UCSD-AML1 (cell line): ENCODE data around the gene CYTL1.
"Not testable (repeated sequence)": the region's sequence is repeated elsewhere in the genome, so short reads cannot be mapped to it uniquely, and the experiment has no call there.

ENCODE experiments used
- DNase-seq: peaks from one replicate; lab custom pipeline; 2025; ENCODE audit not compliant: unreplicated experiment; lab: John Stamatoyannopoulos, UW

The CYTL1 gene

DNA sequence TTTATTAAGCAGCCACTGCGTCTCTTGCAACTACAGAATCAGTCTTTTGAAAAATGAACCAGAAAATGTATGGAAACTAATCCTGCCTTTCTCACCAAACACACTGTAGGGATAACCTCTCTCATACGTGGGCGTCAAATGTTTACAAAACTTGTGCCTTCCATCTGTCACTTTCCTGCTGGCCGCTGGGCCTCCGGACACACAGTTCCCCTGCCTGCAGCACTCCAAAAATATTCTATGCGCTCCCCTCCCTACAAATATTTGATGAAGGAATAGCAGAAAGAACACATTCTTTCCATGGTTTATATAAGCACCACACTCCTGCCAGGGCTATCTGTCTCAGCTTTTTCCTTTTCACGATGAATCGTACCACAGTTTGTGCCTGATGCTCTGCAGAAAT is 14.9 kb upstream of the CYTL1 start:
- no peak for DNase-seq

DNA sequence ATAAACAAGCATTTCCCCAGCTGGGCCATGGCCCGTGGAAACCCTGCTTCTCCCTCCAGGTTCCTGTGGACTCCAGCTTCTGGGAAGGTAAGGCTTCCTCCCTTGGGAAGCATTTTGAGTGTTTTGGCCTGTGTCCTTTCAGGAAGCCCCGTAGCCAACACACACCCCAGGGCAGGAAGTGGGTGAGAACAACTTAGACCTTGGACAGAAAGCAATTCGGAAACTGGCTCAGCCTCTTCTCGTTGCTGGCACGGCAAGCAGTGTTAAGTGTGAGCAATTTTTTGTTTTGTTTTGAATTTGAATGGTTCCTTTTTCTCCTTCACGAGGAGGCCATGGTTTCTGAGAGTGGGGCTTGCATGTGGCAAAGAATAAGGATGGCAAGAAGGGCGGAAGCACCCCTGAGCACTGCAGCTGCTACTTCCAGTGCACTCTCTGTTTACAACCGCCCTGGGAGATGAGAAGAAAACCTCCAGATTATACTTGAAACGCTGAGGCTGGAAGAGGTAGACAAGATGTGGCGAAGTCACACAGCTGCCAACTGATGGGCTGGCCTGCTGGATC is 14.1 kb upstream of the CYTL1 start:
- peak; percentile 68 for DNase-seq

DNA sequence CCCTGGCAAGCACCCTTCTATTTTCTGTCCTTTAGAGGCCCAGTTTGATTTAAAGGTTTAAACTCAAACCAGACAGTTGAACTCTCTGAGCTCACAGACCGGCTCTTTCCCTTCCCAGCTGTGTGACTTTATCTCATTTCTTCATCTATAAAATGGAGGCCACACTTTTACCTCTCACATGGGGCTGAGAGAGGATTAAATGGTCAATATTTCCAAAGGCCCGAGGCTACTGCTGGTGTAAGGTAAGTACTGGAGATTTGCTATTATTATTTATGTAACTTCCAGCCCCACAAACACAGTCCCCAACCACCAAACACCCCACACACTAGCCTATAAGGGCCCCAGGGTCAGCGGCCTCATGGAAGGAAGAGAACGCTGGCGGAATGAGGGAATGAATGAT is 13.6 kb upstream of the CYTL1 start:
- DNase-seq = no peak

DNA sequence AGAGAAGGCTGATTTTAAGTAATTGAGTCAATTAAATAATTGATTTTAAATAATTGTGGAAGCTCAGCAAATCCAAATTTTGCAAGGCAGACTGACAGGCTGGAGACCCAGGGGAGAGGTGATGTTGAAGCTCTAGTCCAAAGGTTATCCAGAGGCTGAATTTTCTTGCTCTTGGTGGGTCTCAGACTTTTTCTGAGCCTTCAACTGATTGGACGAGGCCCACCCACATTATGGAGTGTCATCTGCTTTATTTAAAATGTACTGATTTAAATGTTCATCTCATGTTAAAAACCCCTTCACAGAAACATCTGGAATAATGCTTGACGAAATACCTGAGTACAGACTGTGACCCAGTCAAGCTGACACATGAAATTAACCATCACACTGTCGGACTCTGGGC is 11.7 kb upstream of the CYTL1 start:
- DNase-seq = no peak

DNA sequence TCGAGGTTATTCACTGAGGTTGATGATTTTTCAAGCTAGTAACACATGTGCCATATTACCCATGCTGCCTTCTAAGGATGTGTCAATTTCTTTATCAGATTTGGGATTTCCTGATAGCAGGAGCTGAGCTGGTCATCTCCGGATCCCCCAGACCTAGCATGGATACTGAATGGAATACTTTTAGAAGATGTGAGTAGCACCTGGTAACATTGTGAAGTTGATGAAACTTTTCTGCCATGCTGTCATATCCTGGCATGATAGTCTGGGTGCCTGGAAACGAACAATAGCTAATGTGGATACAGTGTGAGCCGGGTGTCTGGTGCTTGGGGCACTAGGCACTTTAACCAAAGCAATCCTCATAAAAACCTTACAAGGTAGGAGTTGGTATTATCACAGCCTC is 11.0 kb upstream of the CYTL1 start:
- no peak for DNase-seq

DNA sequence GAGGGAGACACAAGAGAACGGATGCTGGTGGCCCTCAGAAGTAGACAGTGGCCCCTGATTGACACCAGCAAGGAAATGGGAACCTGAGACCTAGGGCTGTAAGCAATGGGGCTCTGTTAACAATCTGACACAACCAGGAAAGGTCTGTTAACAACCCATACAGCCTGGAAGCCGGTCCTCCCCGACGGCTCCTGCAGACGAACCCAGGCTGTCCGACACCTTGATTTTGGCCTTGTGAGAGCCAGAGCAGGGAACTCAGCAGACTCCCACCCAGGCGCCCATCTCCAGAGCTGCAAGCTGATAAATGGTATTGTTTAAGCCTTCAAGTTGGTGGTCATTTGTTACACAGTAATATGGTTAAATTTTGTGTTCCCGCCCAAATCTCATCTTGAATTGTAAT is 10.2 kb upstream of the CYTL1 start:
- DNase-seq = no peak

DNA sequence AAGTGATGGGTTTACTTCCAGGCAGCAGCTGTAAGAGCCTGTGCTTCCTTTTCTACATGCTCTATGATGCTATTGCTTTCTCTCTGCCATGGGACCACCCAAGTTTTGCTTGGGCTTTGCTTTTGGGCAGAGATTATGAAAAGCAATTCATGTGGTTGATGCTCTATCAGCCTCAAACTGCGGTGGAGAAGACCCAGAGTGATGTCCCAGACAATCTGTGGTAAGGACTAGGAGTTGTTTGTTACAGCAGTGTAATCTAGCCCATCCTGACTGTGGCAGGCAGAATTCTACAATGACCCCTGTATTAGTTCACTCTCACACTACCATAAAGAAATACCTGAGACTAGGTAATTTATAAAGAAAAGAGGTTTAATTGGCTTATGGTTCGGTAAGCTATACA is 9.2 kb upstream of the CYTL1 start:
- no peak for DNase-seq

DNA sequence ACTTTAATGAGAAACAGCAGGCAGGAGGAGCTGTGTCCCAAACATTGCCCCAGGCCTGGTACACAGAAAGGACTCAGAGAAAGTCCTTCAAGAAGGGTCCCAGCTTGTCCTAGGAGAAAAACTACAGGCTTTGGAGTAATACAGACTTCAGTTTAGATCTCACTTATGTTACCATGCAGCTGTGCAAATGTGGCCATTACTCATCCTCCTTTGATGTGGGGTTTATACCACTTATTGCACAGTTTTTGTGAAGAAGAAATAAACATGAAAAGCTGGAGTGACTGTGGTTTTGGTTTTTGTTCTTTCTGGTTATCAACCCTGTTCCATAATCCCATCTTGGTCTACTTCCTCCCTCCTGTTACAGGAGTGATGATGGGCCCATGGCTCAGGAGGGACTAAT is 8.1 kb upstream of the CYTL1 start:
- DNase-seq = no peak

DNA sequence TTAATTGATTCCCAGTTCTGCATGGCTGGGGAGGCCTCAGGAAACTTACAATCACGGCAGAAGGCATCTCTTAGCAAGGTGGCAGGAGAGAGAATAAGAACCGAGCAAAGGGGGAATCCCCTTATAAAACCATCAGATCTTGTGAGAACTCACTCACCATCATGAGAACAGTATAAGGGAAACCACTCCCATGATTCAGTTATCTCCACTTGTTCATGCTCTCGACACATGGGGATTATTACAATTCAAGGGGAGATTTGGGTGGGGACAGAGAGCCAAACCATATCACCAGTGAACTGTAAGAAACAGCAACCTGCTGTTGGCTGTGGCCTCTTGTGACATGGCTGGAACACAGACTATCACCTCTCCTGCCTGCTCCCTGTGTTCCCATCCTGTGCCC is 7.1 kb upstream of the CYTL1 start:
- no peak for DNase-seq

DNA sequence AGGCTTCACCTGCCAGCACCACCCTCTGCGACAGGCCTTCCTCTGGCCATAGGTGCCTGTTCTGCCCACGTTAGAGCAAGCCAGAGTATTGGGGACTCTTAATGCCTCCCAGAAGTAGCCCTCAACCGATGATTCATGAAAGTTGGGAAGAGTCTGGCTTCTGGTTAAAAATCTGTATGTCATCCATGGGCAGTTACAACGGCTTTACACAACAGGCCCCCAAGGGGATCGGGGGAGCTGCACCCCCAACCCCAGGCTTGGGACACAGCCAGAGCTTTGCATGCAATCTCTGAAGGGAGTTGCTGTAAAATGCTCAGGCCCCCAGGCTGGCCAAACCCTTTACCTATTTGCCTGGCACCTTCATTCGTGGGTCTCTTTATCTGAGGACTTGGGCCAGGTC is 5.4 kb upstream of the CYTL1 start:
- no peak for DNase-seq

DNA sequence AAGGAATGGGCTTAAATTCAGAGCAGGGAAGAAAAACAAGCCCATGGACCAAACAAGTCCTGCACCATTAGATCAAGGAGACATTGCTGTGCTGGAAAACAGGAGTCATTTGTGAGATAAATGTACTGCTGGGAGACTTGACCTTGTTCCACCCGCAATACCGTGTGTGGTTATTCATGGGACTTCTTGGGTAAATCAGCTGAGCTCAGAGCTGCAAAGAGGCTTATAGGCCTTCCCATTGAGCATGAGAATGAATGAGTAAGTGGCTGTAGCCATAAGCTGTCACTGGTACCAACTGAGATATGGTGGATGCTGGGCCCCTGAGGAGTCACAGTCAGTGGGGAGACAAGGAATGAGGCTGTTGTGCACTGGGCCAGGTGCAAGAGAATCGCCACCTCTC is 2.3 kb upstream of the CYTL1 start:
- DNase-seq = no peak

DNA sequence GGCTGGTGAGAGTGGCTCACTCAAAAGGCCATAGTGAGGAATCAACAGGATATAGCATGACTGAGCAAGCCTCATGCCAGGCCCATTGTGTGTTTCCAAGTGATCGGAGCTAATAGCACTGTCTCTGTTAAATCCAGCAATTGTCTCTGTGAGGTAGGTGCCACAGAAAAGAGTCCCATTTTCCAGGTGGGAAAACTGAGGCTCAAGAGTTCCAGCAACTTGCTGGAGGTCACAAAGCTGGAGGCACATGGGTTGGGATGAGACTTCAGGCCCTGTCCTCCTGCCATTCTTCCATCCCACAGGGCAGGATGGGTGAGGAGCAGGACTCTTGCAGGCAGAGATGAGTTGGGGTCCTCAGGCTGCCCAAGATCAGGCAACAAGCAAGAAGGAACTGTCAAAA is 1.1 kb upstream of the CYTL1 start:
- DNase-seq = no peak

DNA sequence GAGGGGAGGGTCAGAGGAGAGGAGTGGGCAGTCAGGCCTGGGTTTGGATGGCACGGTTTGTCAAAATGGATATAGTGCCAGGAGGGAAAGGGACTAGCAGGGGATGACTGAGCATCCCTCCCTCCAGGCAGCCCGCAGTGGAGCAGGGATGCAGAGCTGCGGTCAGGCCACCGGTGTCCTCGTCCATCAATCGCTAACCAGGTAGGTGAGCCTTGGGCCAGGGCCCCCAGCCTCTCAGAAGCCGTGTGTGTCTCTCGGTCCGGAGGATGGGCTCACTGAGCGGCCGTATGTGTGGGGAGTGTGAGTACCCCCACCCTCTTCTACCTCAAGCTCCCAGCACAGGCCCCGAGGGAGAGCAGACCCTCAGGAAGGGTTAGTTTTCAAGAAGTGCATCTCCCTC is 538 bp upstream of the CYTL1 start:
- no peak for DNase-seq

DNA sequence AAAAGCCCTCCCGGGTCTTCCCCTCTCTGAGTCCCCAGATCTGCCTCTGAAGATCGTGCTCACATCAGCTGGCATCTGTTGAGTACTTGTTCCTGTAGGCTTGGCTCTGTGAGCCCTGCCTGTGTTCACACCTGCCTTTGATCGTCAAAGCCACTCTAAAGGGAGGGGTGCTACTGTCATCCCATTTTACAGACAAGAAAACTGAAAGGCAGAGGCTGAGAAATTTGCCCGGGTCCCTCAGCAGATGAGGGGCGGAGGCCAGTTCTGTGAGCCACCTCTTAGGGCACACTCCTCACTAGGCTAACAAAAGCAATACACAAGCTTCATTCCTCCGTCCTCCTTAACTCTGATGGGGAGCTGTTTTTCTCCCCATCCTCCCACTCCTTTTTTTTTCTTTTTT is 655 bp downstream of the CYTL1 start:
- DNase-seq = no peak

DNA sequence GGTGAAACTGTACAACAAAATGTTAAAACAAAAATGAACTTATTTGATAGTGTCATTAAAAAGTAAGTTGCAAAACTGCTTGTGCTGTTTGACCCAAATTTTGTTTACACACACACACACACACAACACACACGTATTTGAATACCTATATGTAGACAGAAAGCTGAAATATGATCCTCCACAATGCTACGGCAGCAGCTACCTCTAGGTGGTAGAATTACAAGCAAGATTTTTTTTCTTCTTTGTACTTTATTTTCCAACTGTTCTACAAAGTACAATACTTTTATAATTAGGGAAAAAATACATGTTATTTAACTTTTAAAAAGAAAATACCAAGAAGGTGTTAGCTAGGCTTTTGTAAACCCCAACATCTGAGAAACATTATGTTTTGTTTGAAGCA is 1.2 kb downstream of the CYTL1 start:
- DNase-seq = no peak

DNA sequence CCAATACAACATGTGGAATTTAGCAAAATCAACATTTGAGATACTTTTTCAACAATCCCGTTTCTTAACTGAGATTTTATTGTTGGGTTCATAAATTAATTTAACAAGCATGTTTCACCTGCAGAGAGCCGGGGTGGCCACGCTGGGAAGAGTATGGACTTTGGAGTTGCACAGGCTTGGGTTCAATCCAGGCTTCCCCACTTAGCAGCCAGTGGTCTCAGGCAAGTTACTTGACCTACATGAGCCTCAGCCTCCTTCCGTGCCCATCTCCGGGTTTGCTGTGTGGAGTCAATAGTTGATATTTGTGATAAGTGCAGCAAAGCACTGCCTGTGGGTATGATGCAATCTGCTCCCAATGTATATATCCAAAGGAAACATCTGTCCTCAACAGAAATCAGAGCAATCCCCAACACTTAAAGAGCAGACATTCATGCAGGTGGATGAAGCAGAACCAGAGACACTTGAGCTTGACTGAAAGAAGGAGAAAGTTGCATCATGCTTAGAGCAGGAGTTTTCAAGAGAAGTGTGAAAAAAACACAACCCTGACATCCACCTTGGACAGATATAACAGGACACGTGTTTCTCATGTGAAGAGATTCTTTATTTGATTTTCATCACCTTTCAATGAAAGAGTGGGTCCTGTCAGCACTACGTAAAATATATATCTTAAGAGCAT is 5.1 kb downstream of the CYTL1 start:
- DNase-seq = no peak

DNA sequence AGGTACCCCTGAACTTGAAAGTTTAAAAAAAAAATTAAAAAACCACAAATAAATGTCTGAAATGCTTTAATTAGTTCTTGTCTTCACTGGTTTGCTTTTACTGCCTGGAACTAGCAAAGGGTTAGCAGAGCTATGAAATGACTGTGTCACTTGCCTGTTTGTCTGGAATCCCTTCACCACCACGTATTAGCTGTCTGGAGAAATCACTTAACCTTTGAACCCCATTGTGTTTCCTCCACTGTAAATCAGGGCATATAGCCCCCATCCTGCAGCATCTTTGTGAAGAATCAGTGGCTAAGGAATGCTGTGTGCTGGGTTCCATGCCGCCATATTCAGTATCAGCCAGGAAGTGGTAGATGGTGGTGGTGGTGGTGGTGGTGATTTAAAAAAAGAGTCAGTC is 6.3 kb downstream of the CYTL1 start:
- no peak for DNase-seq

DNA sequence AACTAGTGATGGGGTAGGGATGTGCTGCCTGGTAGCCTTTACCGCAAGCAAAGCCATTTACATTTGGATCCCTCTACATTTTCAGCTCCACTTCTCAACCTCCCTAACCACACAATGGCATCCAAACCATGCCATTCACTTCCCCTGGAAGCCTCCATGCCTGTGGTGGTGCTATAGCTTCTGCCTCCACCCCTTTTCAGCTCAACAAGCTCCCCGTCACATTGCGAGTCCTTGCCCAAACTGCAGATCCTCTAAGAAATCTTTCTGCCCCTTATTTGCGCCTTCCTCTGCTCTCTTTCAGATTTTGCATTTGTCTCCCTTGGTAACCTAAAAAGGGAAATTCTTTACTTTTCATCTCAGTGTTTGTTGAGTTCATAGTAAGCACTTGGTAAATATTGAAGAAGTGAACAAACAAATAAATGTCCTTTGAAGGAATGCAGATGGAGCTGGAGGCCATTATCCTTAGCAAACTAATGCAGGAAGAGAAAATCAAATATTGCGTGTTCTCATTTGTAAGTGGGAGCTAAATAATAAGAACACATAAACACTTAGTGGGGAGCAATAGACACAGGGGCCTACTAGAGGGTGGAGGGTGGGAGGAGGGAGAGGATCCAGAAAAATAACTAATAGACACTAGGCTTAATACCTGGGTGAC is 6.9 kb downstream of the CYTL1 start:
- no peak for DNase-seq

DNA sequence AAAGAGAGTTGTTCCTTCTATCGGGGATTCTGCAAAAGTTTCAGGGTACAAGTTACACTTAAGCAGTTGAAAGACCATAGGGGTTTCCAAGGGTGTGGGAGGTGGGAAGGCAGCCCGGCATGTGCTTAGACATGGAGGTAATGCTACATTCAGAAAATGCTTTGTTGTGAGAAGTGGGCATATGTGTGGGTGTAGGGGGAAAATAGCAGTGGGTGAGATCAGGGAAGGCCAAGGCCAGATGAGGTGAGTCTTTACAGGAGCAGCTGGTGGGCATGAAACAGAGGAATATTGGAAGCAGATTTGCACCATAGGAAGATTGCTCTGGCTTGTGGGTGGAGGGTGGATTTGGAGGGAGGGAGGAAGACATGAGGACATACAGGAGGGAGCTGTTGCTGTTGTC is 8.3 kb downstream of the CYTL1 start:
- DNase-seq = no peak

DNA sequence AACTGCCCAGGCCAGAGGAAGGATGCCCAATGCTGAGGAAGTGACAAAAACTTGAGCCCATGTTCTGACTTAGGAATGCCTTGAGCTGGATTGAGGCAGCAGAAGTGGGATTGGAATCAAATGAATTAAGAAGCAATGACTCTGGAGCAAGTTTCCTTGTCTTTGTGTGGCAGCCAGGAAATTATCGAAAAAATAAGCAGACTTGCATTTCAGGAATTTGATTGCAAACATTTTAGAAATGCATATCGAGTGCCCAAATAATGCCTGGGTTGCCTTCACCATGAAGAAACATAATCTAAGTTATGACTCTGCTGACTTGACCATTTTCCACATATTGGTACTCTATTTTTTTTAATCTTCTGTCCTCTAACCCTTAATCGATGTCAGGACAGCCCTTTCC is 9.5 kb downstream of the CYTL1 start:
- no peak for DNase-seq

DNA sequence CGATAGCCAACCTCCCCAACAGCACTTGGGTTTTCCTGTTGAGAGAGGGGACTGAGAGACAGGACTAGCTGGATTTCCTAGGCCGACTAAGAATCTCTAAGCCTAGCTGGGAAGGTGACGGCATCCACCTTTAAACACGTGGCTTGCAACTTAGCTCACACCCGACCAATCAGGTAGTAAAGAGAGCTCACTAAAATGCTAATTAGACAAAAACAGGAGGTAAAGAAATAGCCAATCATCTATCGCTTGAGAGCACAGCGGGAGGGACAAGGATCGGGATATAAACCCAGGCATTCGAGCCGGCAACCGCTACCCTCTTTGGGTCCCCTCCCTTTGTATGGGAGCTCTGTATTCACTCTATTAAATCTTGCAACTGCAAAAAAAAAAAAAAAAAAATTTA is 12.3 kb downstream of the CYTL1 start:
- not testable (repeated sequence) for DNase-seq

DNA sequence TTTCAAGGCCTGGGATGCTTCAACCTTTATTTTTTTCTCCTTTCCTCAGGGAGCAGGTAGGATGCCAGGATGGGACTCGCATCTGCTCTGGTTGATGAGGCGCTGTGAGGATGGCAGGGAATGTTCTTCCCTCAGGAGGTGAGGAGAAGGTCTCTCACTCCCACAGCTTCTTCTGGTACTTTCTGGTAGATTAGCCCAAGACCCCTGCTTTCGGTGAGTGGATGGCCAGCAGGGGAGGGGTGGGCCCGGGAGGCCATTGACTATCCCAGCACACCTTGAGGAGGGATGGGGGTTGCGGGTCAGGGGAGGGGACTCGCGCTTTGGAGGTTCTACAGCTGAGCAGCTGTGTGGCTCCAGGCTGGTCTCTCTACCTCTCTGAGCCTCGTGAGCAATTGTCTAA is 14.8 kb downstream of the CYTL1 start:
- DNase-seq = no peak

DNA sequence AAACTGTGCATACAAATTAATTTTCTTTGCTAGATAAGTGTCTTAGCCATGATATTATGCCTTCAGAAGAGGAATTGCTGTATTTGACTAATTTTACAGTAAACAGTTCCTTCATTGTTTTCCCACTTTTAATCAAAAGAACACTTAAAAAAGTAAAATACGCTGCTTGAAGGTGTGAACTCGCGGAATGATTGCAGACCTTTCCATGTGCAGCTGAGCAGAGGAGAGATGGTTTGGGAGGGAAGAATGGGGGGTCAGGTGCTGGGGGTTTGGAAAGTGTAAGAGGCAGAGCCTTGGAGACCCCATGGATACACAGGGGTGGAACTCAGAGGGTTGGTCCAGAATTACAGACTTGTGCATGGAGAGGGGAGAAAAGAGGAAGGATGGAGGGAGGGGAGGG is 15.3 kb downstream of the CYTL1 start:
- DNase-seq = no peak
